ENCODE measurements around the gene PTGDS.

The PTGDS gene

GRCh38 chr9:137017791-137018497, 40.6 kb downstream of the PTGDS start:
- DNase-seq (ENCODE audit: insufficient read length) (no peak), FAIRE-seq (no peak)
- TF ChIP-seq POLR2AphosphoS5 (IDR thresholded peaks at IDR 0.05; ENCODE audit: low read depth, low read length): no peak
- TF ChIP-seq POLR2A (IDR thresholded peaks at IDR 0.05; ENCODE audit: low read depth, low read length): no peak
- no peak for TF ChIP-seq TAF1 (IDR thresholded peaks at IDR 0.05; ENCODE audit: borderline replicate concordance, low read depth, low read length)

GRCh38 chr9:137018761-137019559, 41.7 kb downstream of the PTGDS start:
- FAIRE-seq (no peak), DNase-seq (ENCODE audit: insufficient read length) (no peak)
- no peak for TF ChIP-seq TAF1 (IDR thresholded peaks at IDR 0.05; ENCODE audit: borderline replicate concordance, low read depth, low read length)
- TF ChIP-seq POLR2AphosphoS5 (IDR thresholded peaks at IDR 0.05; ENCODE audit: low read depth, low read length): no peak
- no peak for TF ChIP-seq POLR2A (IDR thresholded peaks at IDR 0.05; ENCODE audit: low read depth, low read length)

GRCh38 chr9:137019891-137020683, 42.8 kb downstream of the PTGDS start:
- DNase-seq (ENCODE audit: insufficient read length) (no peak), FAIRE-seq (no peak)
- TF ChIP-seq POLR2A (IDR thresholded peaks at IDR 0.05; ENCODE audit: low read depth, low read length) (no peak), POLR2AphosphoS5 (IDR thresholded peaks at IDR 0.05; ENCODE audit: low read depth, low read length) (no peak), TAF1 (IDR thresholded peaks at IDR 0.05; ENCODE audit: borderline replicate concordance, low read depth, low read length) (no peak)

- DNase-seq (ENCODE audit: insufficient read length) (no peak), FAIRE-seq (no peak)
- TF ChIP-seq TAF1 (IDR thresholded peaks at IDR 0.05; ENCODE audit: borderline replicate concordance, low read depth, low read length) (no peak), POLR2A (IDR thresholded peaks at IDR 0.05; ENCODE audit: low read depth, low read length) (no peak), POLR2AphosphoS5 (IDR thresholded peaks at IDR 0.05; ENCODE audit: low read depth, low read length) (no peak)
Observed at GRCh38 chr9:137020771-137021567, 43.7 kb downstream of the PTGDS start.

- TF ChIP-seq POLR2A (IDR thresholded peaks at IDR 0.05; ENCODE audit: low read depth, low read length): no peak
- no peak for TF ChIP-seq TAF1 (IDR thresholded peaks at IDR 0.05; ENCODE audit: borderline replicate concordance, low read depth, low read length)
- no peak for TF ChIP-seq POLR2AphosphoS5 (IDR thresholded peaks at IDR 0.05; ENCODE audit: low read depth, low read length)
- FAIRE-seq: no peak
- no peak for DNase-seq (ENCODE audit: insufficient read length)
Observed at GRCh38 chr9:137021568-137021978, 44.3 kb downstream of the PTGDS start.

- no peak for TF ChIP-seq POLR2AphosphoS5 (IDR thresholded peaks at IDR 0.05; ENCODE audit: low read depth, low read length)
- no peak for TF ChIP-seq POLR2A (IDR thresholded peaks at IDR 0.05; ENCODE audit: low read depth, low read length)
- TF ChIP-seq TAF1 (IDR thresholded peaks at IDR 0.05; ENCODE audit: borderline replicate concordance, low read depth, low read length): no peak
- peak; percentile 63 for DNase-seq (ENCODE audit: insufficient read length)
- FAIRE-seq: peak; percentile 71
Observed at GRCh38 chr9:137021979-137022661, 44.8 kb downstream of the PTGDS start.

GRCh38 chr9:137022662-137023008, 45.3 kb downstream of the PTGDS start:
- no peak for TF ChIP-seq TAF1 (IDR thresholded peaks at IDR 0.05; ENCODE audit: borderline replicate concordance, low read depth, low read length)
- no peak for TF ChIP-seq POLR2A (IDR thresholded peaks at IDR 0.05; ENCODE audit: low read depth, low read length)
- TF ChIP-seq POLR2AphosphoS5 (IDR thresholded peaks at IDR 0.05; ENCODE audit: low read depth, low read length): no peak
- FAIRE-seq (no peak), DNase-seq (ENCODE audit: insufficient read length) (no peak)

- no peak for FAIRE-seq
- TF ChIP-seq POLR2A (IDR thresholded peaks at IDR 0.05; ENCODE audit: low read depth, low read length) (no peak), TAF1 (IDR thresholded peaks at IDR 0.05; ENCODE audit: borderline replicate concordance, low read depth, low read length) (no peak), POLR2AphosphoS5 (IDR thresholded peaks at IDR 0.05; ENCODE audit: low read depth, low read length) (no peak)
- no peak for DNase-seq (ENCODE audit: insufficient read length)
Observed at GRCh38 chr9:137023157-137023556, 45.9 kb downstream of the PTGDS start.

- TF ChIP-seq POLR2AphosphoS5 (IDR thresholded peaks at IDR 0.05; ENCODE audit: low read depth, low read length): no peak
- no peak for TF ChIP-seq POLR2A (IDR thresholded peaks at IDR 0.05; ENCODE audit: low read depth, low read length)
- TF ChIP-seq TAF1 (IDR thresholded peaks at IDR 0.05; ENCODE audit: borderline replicate concordance, low read depth, low read length): no peak
- FAIRE-seq: no peak
Observed at GRCh38 chr9:137023583-137023991, 46.3 kb downstream of the PTGDS start.

GRCh38 chr9:137025517-137025966, 48.2 kb downstream of the PTGDS start:
- FAIRE-seq (no peak), DNase-seq (ENCODE audit: insufficient read length) (no peak)
- TF ChIP-seq TAF1 (IDR thresholded peaks at IDR 0.05; ENCODE audit: borderline replicate concordance, low read depth, low read length) (no peak), POLR2AphosphoS5 (IDR thresholded peaks at IDR 0.05; ENCODE audit: low read depth, low read length) (no peak), POLR2A (IDR thresholded peaks at IDR 0.05; ENCODE audit: low read depth, low read length) (no peak)

More at GRCh38 chr9:137023583-137023991, 46.3 kb downstream of the PTGDS start:
- no peak for DNase-seq (ENCODE audit: insufficient read length)
